Measurements from ENCODE around the gene OPN1SW. TPM values are rescaled to one million over a fixed set of nuclear protein-coding genes. Genes with fewer than 3 reads are reported as not detected.

Gene OPN1SW
- total RNA-seq, 1 donor from 2014 or later: not detected

GRCh38 chr7:128793181-128793547 is 17.6 kb upstream of the OPN1SW start:
- DNase-seq (ENCODE audit: low spot score): no peak

- DNase-seq (ENCODE audit: low spot score): no peak
Measured at GRCh38 chr7:128792471-128793180, 17.0 kb upstream of the OPN1SW start.

- DNase-seq (ENCODE audit: low spot score): no peak
Measured at GRCh38 chr7:128791972-128792327, 16.4 kb upstream of the OPN1SW start.

- DNase-seq (ENCODE audit: low spot score): peak; percentile 63
Measured at GRCh38 chr7:128791121-128791971, 15.8 kb upstream of the OPN1SW start, which contains the start of gene CCDC136. Gene CCDC136 (plus strand): TSS chr7:128791968. CDS start chr7:128792412, 444 bp downstream.

GRCh38 chr7:128790315-128791041 is 14.9 kb upstream of the OPN1SW start:
- DNase-seq (ENCODE audit: low spot score): no peak

- DNase-seq (ENCODE audit: low spot score): no peak
Measured at GRCh38 chr7:128788446-128789412, 13.1 kb upstream of the OPN1SW start.

GRCh38 chr7:128785738-128786137 is 10.1 kb upstream of the OPN1SW start:
- no peak for DNase-seq (ENCODE audit: low spot score)

- peak; percentile 96 for DNase-seq (ENCODE audit: low spot score)
Measured at GRCh38 chr7:128783143-128783861, 7.7 kb upstream of the OPN1SW start.

- no peak for DNase-seq (ENCODE audit: low spot score)
Measured at GRCh38 chr7:128781851-128782250, 6.3 kb upstream of the OPN1SW start.

- DNase-seq (ENCODE audit: low spot score): peak; percentile 38
Measured at GRCh38 chr7:128781126-128781525, 5.5 kb upstream of the OPN1SW start.

- DNase-seq (ENCODE audit: low spot score): no peak
Measured at GRCh38 chr7:128778946-128779345, 3.4 kb upstream of the OPN1SW start.

- no peak for DNase-seq (ENCODE audit: low spot score)
Measured at GRCh38 chr7:128777156-128778123, 1.8 kb upstream of the OPN1SW start.

- DNase-seq (ENCODE audit: low spot score): no peak
Measured at GRCh38 chr7:128774921-128775320, 673 bp downstream of the OPN1SW start.

GRCh38 chr7:128774029-128774689 is 1.4 kb downstream of the OPN1SW start:
- DNase-seq (ENCODE audit: low spot score): no peak

GRCh38 chr7:128773604-128774003 is 2.0 kb downstream of the OPN1SW start:
- DNase-seq (ENCODE audit: low spot score): no peak

GRCh38 chr7:128770233-128770632 is 5.4 kb downstream of the OPN1SW start:
- no peak for DNase-seq (ENCODE audit: low spot score)

- no peak for DNase-seq (ENCODE audit: low spot score)
Measured at GRCh38 chr7:128767475-128768110, 8.0 kb downstream of the OPN1SW start.

- no peak for DNase-seq (ENCODE audit: low spot score)
Measured at GRCh38 chr7:128763541-128763940, 12.1 kb downstream of the OPN1SW start.

All from umbilical cord (tissue), 2 donors.